ENCODE data around the gene NDRG4.

NDRG4 gene

DNA sequence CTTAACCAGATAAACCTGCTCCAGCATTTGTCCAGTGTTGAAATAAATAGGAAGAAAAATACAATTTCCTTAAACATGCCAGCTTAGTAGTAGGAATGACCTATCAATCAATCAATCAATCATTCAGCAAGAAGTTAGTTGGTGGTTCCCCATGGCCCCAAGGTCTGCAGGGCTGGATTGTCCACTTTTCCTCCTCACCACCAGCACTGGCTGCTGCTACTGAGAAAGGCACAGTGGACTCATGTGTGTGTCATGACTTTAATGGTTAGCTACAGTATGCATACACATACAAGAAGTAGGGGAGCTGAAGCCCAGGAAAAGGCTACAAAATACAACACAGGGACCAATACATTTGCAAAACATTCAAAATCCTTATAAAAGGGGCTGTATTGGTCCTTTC, 19.8 kb downstream of the NDRG4 start:
- Mint-ChIP-seq H3K27me3 (no peaks in the 10 kb centered on the region), H3K9me3 (no peaks in the 10 kb centered on the region), H3K36me3 (ENCODE audit: low read depth) (peaks cover 74% of the 10 kb centered on the region), H3K27ac (peak overlapping the region; percentile 31), H3K4me1 (ENCODE audit: low read depth) (peaks cover 31% of the 10 kb centered on the region), H3K4me3 (no peak overlapping the region)

DNA sequence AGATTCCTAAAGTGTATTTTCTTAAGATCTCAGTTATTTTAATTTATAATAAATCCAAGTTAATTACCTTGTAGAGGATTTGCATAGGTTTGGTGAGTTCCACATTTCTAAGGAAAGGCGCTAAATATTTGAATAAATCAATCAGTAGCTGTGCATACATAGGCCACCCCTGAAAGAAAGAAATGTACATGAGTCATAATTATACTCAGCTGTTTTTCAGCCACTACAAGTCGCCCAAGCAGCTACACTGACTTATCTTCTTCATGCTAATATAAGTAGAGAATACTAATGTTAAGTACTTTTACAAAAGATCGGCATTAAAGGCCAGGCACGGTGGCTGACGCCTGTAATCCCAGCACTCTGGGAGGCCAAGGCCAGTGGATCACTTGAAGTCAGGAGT, 30.2 kb downstream of the NDRG4 start:
- no peaks in the 10 kb centered on the region for H3K9me3 Mint-ChIP-seq
- peaks cover 79% of the 10 kb centered on the region for H3K36me3 Mint-ChIP-seq (ENCODE audit: low read depth)
- H3K4me1 Mint-ChIP-seq (ENCODE audit: low read depth): no peaks in the 10 kb centered on the region
- no peak overlapping the region for H3K4me3 Mint-ChIP-seq
- H3K27ac Mint-ChIP-seq: no peak overlapping the region
- H3K27me3 Mint-ChIP-seq: no peaks in the 10 kb centered on the region

DNA sequence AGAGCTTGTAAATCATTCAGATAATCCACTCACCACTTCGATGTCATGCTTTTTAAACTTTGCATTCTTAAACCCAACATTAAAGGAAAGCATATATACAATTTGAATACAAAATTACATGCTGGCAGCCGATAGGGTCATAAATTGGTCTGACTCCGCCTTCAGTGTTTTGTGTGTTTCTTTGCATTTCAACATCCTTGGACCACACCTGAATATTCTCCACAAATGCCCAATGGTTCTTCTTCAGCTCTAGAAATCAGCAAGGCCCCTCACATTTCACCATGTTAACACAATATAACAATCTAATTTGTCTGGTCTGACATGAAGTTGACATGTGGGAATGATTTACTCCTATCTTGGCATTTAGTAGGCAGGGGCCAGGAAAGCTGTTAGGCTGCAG, 32.5 kb downstream of the NDRG4 start:
- Mint-ChIP-seq H3K4me1 (ENCODE audit: low read depth) (no peaks in the 10 kb centered on the region), H3K27me3 (no peaks in the 10 kb centered on the region), H3K9me3 (no peaks in the 10 kb centered on the region), H3K27ac (no peak overlapping the region), H3K36me3 (ENCODE audit: low read depth) (peaks cover 84% of the 10 kb centered on the region), H3K4me3 (no peak overlapping the region)

DNA sequence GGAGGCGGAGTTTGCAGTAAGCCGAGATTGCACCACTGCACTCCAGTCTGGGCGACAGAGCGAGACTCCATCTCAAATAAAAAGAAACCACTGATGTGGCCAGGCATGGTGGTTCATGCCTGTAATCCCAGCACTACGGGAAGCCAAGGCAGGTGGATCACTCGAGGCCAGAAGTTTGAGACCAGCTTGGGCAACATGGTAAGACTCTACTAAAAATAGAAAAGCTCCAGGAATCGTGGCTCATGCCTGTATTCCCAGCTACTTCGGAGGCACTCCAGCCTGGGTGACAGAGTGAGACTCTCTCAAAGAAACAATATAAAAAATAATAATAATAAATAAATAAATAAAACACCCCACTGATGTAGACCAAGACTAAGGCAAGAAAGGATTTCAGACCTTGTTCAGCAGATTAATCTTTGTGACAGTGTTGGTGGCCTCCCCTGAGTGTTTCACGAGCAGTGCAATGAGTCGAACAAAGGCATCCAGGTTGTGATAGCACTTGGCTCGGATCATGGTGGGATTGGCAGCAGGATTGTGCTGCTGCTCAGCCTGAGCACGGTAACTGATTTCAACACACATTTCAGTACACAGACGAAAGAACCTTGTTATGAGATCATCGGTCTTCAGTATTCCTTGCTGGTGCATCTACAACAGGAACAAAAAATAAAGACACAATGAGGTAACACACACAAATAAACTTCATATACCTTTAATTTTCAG, 34.0 kb downstream of the NDRG4 start:
- H3K4me3 Mint-ChIP-seq: no peak overlapping the region
- H3K27ac Mint-ChIP-seq: no peak overlapping the region
- H3K36me3 Mint-ChIP-seq (ENCODE audit: low read depth): peaks cover 89% of the 10 kb centered on the region
- H3K9me3 Mint-ChIP-seq: no peaks in the 10 kb centered on the region
- no peaks in the 10 kb centered on the region for H3K27me3 Mint-ChIP-seq
- no peaks in the 10 kb centered on the region for H3K4me1 Mint-ChIP-seq (ENCODE audit: low read depth)

DNA sequence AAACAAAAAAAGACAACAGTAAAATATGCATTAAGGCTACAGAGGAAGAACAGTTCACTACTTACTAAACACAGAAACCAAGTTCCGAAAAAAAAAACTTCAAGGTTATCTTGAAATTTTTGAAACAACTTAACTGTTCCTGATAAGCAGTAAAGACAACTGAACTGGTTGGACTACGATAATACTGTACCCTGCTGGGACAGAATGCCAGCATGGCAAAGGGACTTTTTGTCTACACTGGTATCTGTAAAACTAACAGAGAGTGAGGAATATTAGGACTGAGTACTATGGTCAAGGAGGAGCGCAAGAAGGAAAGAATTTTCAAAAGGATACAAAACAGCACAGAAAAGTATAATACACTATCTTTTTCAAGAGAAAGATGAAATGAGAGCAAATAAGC, 35.2 kb downstream of the NDRG4 start:
- Mint-ChIP-seq H3K27ac (peak overlapping the region; percentile 4), H3K36me3 (ENCODE audit: low read depth) (peaks cover 91% of the 10 kb centered on the region), H3K4me3 (no peak overlapping the region)

DNA sequence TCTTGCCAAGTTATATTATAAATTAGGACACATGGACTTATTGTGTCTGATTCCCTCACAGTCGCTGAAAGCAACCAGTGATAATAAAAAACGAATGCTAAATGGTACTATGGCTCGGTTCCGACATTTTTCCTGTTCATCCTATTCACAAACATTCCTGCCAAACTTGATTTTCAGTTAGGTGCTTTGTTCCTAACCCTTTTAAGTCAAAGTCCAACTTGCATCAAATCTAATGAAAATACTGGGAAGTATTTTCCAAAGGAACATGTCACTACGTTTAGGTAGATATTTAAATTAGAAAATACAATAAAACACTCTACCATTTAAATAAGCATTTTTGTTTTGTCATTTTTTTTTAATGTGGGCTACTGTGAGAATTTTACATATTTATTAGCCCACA, 36.3 kb downstream of the NDRG4 start:
- Mint-ChIP-seq H3K4me1 (ENCODE audit: low read depth) (no peaks in the 10 kb centered on the region), H3K27me3 (no peaks in the 10 kb centered on the region), H3K9me3 (no peaks in the 10 kb centered on the region), H3K27ac (no peak overlapping the region), H3K36me3 (ENCODE audit: low read depth) (peaks cover 88% of the 10 kb centered on the region), H3K4me3 (no peak overlapping the region)

More for the DNA sequence above, 35.2 kb downstream of the NDRG4 start:
- Mint-ChIP-seq H3K27me3 (no peaks in the 10 kb centered on the region), H3K9me3 (no peaks in the 10 kb centered on the region), H3K4me1 (ENCODE audit: low read depth) (no peaks in the 10 kb centered on the region)

DNA sequence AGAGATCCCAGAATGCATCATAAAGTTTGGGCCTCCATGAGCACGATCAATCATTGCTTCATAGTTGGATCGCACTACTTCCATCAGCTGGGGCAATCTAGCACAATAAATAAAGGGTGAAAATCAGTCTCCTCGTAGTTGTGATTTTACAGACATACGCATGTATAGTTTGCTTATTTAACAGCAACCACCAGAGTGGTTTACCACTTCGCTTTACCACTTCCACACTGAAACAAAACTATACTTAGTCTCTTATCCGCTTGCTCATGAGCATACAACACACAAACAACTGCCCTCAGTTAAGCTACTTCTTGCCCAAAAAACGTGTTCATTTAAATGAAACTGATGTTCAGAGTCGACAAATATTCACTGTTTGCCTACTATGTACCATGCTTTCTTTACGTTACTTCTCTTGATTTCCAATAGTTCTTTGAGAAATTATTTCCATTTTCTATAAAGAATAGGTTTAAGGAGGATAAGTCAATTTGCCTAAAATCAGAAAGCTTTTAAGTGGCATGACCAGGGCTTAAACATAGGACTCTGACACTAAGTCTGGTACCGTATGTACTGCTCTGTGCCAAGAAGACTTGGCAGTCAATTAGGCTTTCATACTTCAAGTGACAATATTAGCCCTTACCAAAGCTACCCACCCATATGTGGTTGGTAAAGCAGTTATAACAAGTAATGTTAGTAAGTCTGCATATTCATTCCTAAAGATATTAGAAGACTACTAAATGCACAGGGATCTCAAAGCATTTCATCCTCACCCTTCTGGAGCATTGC, 37.4 kb downstream of the NDRG4 start:
- H3K4me1 Mint-ChIP-seq (ENCODE audit: low read depth): no peaks in the 10 kb centered on the region
- no peaks in the 10 kb centered on the region for H3K27me3 Mint-ChIP-seq
- peaks cover 85% of the 10 kb centered on the region for H3K36me3 Mint-ChIP-seq (ENCODE audit: low read depth)
- H3K4me3 Mint-ChIP-seq: no peak overlapping the region
- no peaks in the 10 kb centered on the region for H3K9me3 Mint-ChIP-seq
- H3K27ac Mint-ChIP-seq: no peak overlapping the region

DNA sequence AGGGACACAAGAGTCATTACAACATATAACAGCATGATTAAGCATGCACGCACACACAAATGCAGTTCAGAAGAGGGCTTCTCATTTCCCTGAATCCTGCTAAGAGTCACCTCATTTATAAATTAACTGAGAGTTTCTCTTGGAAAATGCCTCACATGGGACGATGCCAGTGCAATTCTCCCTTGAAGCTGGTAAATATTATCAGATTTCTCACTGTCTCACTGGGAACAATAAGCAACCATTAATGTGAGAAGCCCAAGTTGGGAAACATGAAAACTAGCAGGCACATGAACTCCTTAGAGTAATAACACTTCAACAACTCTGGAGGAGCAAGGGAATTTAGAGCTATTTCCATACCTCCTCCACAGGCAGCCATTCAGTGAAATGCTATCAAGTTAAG, 41.8 kb downstream of the NDRG4 start:
- Mint-ChIP-seq H3K4me1 (ENCODE audit: low read depth) (no peaks in the 10 kb centered on the region), H3K9me3 (no peaks in the 10 kb centered on the region), H3K36me3 (ENCODE audit: low read depth) (peaks cover 88% of the 10 kb centered on the region), H3K27me3 (no peaks in the 10 kb centered on the region), H3K4me3 (no peak overlapping the region), H3K27ac (no peak overlapping the region)

DNA sequence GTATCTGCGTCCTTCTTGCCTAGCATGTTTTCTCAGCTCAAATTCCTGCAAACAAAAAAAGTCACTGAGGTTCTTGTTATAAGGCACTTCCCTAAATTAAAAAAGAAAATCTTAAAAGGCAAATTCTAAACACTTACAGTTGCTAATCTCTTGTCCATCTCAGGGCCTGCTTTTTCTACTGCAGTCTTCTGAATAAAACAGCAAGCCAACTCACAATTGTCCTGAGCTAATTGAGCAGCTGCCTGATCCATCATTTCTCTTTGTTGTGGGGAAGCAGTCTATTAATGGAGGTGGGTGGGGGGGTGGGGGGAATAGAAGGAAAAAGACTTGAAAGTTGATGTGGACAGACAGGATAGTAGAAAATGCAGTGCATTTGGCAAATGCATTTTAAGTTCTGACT, 42.3 kb downstream of the NDRG4 start:
- Mint-ChIP-seq H3K4me3 (no peak overlapping the region), H3K9me3 (no peaks in the 10 kb centered on the region)

DNA sequence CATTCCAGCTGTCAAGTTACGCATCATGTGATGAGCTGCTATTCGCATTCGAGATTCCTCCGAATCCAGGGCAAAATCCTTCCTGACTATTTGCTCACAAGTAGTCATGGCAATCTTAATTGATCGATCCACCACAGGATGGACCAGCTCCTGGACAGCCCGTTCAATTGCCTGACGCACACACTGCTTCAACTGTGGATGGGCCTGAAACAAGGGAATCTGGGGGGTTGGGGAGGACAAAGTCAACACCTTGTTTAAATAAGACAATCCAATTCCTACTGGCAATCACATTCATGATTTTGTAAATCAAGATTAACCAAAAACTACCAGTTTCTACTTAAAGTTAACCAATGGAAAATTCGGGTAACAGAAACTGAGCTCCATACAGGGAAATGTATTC, 43.7 kb downstream of the NDRG4 start:
- H3K4me3 Mint-ChIP-seq: no peak overlapping the region
- no peaks in the 10 kb centered on the region for H3K9me3 Mint-ChIP-seq
- no peaks in the 10 kb centered on the region for H3K4me1 Mint-ChIP-seq (ENCODE audit: low read depth)
- H3K36me3 Mint-ChIP-seq (ENCODE audit: low read depth): peaks cover 77% of the 10 kb centered on the region
- H3K27me3 Mint-ChIP-seq: no peaks in the 10 kb centered on the region
- no peak overlapping the region for H3K27ac Mint-ChIP-seq

More for the DNA sequence above, 42.3 kb downstream of the NDRG4 start:
- no peak overlapping the region for H3K27ac Mint-ChIP-seq
- no peaks in the 10 kb centered on the region for H3K27me3 Mint-ChIP-seq
- peaks cover 88% of the 10 kb centered on the region for H3K36me3 Mint-ChIP-seq (ENCODE audit: low read depth)
- H3K4me1 Mint-ChIP-seq (ENCODE audit: low read depth): no peaks in the 10 kb centered on the region

DNA sequence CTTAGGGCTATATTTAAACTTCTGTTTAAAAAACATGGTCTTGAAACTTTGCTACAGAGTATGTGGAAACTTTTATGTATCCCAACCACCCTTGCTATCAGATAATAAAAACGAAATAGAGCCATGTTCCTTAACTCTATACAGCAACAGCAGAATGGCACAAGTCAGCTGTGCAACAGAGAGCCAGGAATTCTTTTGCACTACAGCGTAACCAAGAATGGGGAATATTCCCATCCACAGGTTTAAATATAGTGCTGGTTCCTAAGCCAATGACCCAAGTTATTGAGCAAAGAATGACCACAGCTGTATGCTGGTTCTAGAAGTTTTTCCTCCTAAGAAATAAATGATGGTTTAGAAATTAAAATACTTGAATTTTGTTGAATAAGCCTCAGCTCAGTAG, 48.4 kb downstream of the NDRG4 start:
- Mint-ChIP-seq H3K4me1 (ENCODE audit: low read depth) (no peaks in the 10 kb centered on the region), H3K27ac (no peak overlapping the region), H3K27me3 (no peaks in the 10 kb centered on the region), H3K36me3 (ENCODE audit: low read depth) (peaks cover 80% of the 10 kb centered on the region), H3K9me3 (no peaks in the 10 kb centered on the region), H3K4me3 (no peak overlapping the region)

DNA sequence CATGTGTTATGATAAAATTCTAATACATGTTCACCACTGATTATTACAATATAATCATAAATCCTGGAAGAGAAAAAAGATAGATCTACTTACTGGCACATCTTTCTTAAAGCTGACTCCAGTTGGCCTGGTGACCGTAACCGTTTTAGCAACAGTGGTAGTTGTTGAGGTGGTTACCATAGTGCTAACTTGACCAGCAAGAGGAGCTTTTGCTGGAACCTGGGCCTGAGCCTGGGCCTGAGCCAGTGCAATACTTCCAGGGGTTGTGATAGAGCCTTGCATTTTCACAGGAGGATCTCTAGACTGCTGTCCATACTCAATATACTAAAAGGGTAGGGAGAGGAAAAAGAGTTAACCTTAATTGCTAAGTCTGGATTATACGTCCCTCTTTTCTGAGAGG, 51.6 kb downstream of the NDRG4 start:
- no peaks in the 10 kb centered on the region for H3K4me1 Mint-ChIP-seq (ENCODE audit: low read depth)
- H3K36me3 Mint-ChIP-seq (ENCODE audit: low read depth): peaks cover 78% of the 10 kb centered on the region
- no peak overlapping the region for H3K27ac Mint-ChIP-seq
- H3K9me3 Mint-ChIP-seq: no peaks in the 10 kb centered on the region
- H3K27me3 Mint-ChIP-seq: no peaks in the 10 kb centered on the region
- H3K4me3 Mint-ChIP-seq: no peak overlapping the region

DNA sequence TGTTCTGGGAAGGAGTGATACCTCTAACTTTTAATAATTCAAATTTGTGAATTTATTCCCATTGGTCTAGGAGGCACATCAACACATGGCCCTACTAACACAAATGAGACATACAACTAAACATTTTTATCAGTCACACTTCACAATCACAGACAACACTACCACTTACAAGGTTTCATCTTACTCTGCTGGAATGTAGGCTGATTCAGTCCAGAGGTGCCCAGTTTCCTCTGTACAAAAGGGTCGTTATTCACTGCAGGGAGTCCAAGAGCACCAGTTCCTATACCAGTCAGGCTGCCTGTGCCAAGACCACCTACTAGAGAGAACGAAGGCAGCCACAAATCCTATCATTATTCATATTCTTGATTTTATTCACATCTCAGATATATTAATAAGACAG, 56.7 kb downstream of the NDRG4 start:
- no peak overlapping the region for H3K4me3 Mint-ChIP-seq
- H3K9me3 Mint-ChIP-seq: no peaks in the 10 kb centered on the region
- no peaks in the 10 kb centered on the region for H3K4me1 Mint-ChIP-seq (ENCODE audit: low read depth)
- peaks cover 78% of the 10 kb centered on the region for H3K36me3 Mint-ChIP-seq (ENCODE audit: low read depth)
- peak overlapping the region; percentile 24 for H3K27ac Mint-ChIP-seq
- H3K27me3 Mint-ChIP-seq: no peaks in the 10 kb centered on the region
